ENCODE data around the gene AMOTL1.

AMOTL1 gene

GRCh38 chr11:94926271-94926625 is 158.1 kb downstream of the AMOTL1 start:
- no peak for DNase-seq (ENCODE audit: low spot score)
- no peak for TF ChIP-seq CTCF (IDR thresholded peaks at IDR 0.05; ENCODE audit: extremely low read depth, insufficient read depth, missing control alignments)
- in situ Hi-C loops (cut with MboI; ENCODE audit: low pct_unique_long_range_greater_than_20kb, low sequenced_read_pairs, unreplicated experiment) = no loop called here
